GM21390 (cell line): ENCODE data around the gene MED13.
A peak's percentile ranks its signal among the peaks of the same experiment; 100 is the strongest.

Experiments used
- ATAC-seq: cut with Tn5 transposase; IDR thresholded peaks from one replicate; pipeline ENCODE4 v1.9.1; 2021; ENCODE audit not compliant: unreplicated experiment

The MED13 gene

GRCh38 chr17:62064791-62065563 is at the start of gene MED13:
TSS of gene MED13 (minus strand) at chr17:62065278. CDS start at chr17:62065205, 73 bp downstream.
- no peak for ATAC-seq

GRCh38 chr17:62112229-62112628 is 47.2 kb upstream of the MED13 start:
- no peak for ATAC-seq

- ATAC-seq, result no peak
Observed at GRCh38 chr17:62111562-62112171, 46.6 kb upstream of the MED13 start.

- ATAC-seq, result no peak
Observed at GRCh38 chr17:62110923-62111484, 45.9 kb upstream of the MED13 start.

- ATAC-seq, result no peak
Observed at GRCh38 chr17:62109924-62110323, 44.8 kb upstream of the MED13 start.

GRCh38 chr17:62109378-62109902 is 44.4 kb upstream of the MED13 start:
- ATAC-seq, result peak; percentile 100

- no peak for ATAC-seq
Observed at GRCh38 chr17:62105861-62106260, 40.8 kb upstream of the MED13 start.

- no peak for ATAC-seq
Observed at GRCh38 chr17:62105357-62105756, 40.3 kb upstream of the MED13 start.

GRCh38 chr17:62101515-62101914 is 36.4 kb upstream of the MED13 start:
- ATAC-seq, result no peak

- ATAC-seq, result no peak
Observed at GRCh38 chr17:62101090-62101489, 36.0 kb upstream of the MED13 start.

GRCh38 chr17:62100055-62100454 is 35.0 kb upstream of the MED13 start:
- no peak for ATAC-seq

GRCh38 chr17:62099532-62099931 is 34.5 kb upstream of the MED13 start:
- no peak for ATAC-seq

GRCh38 chr17:62098623-62099231 is 33.6 kb upstream of the MED13 start:
- peak; percentile 94 for ATAC-seq

GRCh38 chr17:62096401-62096670 is 31.3 kb upstream of the MED13 start:
- no peak for ATAC-seq

- no peak for ATAC-seq
Observed at GRCh38 chr17:62094175-62094574, 29.1 kb upstream of the MED13 start.

- peak; percentile 94 for ATAC-seq
Observed at GRCh38 chr17:62093188-62094155, 28.4 kb upstream of the MED13 start.

GRCh38 chr17:62092784-62093183 is 27.7 kb upstream of the MED13 start:
- no peak for ATAC-seq

GRCh38 chr17:62091804-62092203 is 26.7 kb upstream of the MED13 start:
- no peak for ATAC-seq

GRCh38 chr17:62090868-62091267 is 25.8 kb upstream of the MED13 start:
- no peak for ATAC-seq

GRCh38 chr17:62090021-62090824 is 25.1 kb upstream of the MED13 start:
- ATAC-seq, result no peak
